Measurements from ENCODE around the gene MAP2K2. TPM values are rescaled to one million over a fixed set of nuclear protein-coding genes. Genes with fewer than 3 reads are reported as not detected.

Gene MAP2K2
- total and polyA plus RNA-seq, 2 donors (not counting 3 experiments of a cell fraction or from before 2014, with no cell fraction given) = 126 to 171 TPM

- dilution Hi-C loops (cut with MboI; ENCODE audit: extremely low pct_ligation_motif_present, low sequenced_read_pairs) = no loop called here
- BruUV-seq (replicated peaks) = no TSS peak
- no peak overlapping the region for H3K27ac ChIP-seq (ENCODE audit: insufficient read depth, low read depth, low read length)
- ChIA-PET CTCF (no interaction called here), POLR2A (interaction anchor here (0.6 kb wide), 1 partner anchor 119 kb away, joined by 3 read pairs; no protein-coding TSS in a partner anchor)
- H3K27me3 ChIP-seq (ENCODE audit: control insufficient read depth in 2 of 2, insufficient read depth in 2 of 2, low read length in 2 of 2) = no peaks in the 10 kb centered on the region
- no peak for DNase-seq (ENCODE audit: low read depth, low spot score)
- no peaks in the 10 kb centered on the region for H3K36me3 ChIP-seq (ENCODE audit: control insufficient read depth in 2 of 2, extremely low read depth in 1 of 2, insufficient read depth in 2 of 2, low read length in 2 of 2)
- no peaks in the 10 kb centered on the region for H3K4me1 ChIP-seq (ENCODE audit: control insufficient read depth, extremely low read depth, insufficient read depth, low read length)
- H3K4me2 ChIP-seq (ENCODE audit: insufficient read depth, low read length) = no peak overlapping the region
- H3K9ac ChIP-seq (replicated peaks; ENCODE audit: extremely low read depth, insufficient read depth, low read length) = no peak overlapping the region
- H3K9me3 ChIP-seq (replicated peaks; ENCODE audit: control insufficient read depth, insufficient read depth, low read length) = no peaks in the 10 kb centered on the region
- no peak for TF ChIP-seq POLR2A (IDR thresholded peaks at IDR 0.05; ENCODE audit: low read depth, low read length)
- no peak for TF ChIP-seq CTCF (IDR thresholded peaks at IDR 0.05; ENCODE audit: extremely low read depth in 1 of 2, insufficient read depth in 1 of 2, low read depth in 1 of 2, low read length in 2 of 2)
- no peak for TF ChIP-seq MYC (IDR thresholded peaks at IDR 0.05; ENCODE audit: low read depth, low read length)
- TF ChIP-seq MAX (IDR thresholded peaks at IDR 0.05; ENCODE audit: insufficient read depth, insufficient read length) = no peak
- TF ChIP-seq JUN (IDR thresholded peaks at IDR 0.05; ENCODE audit: borderline replicate concordance, insufficient read depth, insufficient read length, low read depth) = no peak
- no peak for TF ChIP-seq EZH2 (IDR thresholded peaks at IDR 0.05; ENCODE audit: borderline replicate concordance, low read depth, low read length, severe bottlenecking)
- TF ChIP-seq FOS (IDR thresholded peaks at IDR 0.05; ENCODE audit: borderline replicate concordance, insufficient read depth, low read length) = no peak
- no peak for TF ChIP-seq GATA2 (IDR thresholded peaks at IDR 0.05; ENCODE audit: insufficient read depth, insufficient read length, low read depth, low read length)
- H2AFZ ChIP-seq (ENCODE audit: low read depth, low read length) = no peak overlapping the region
- H3K4me3 ChIP-seq (replicated peaks in 1 of 3; ENCODE audit: insufficient read depth in 1 of 3, low read depth in 1 of 3, low read length in 3 of 3) = no peak overlapping the region
- FAIRE-seq = no peak
- no peaks in the 10 kb centered on the region for H3K9me1 ChIP-seq (replicated peaks; ENCODE audit: control insufficient read depth, extremely low read depth, insufficient read depth, low read length)
- no peaks in the 10 kb centered on the region for H4K20me1 ChIP-seq (replicated peaks; ENCODE audit: control insufficient read depth, extremely low read depth, insufficient read depth, low read length)
- intact Hi-C loops (cut with micrococcal nuclease) = loop anchor here (5.0 kb wide), 3 partner anchors 53 to 102 kb away; partner anchors contain the start of genes EEF2 and MAP2K2
- H3K79me2 ChIP-seq (ENCODE audit: control insufficient read depth, insufficient read depth, low read length) = peaks cover 9% of the 10 kb centered on the region
These were observed 54.5 kb downstream of the MAP2K2 start for GRCh38 chr19:4069331-4069959.

All from endothelial cell of umbilical vein (primary cell).